BJ (cell line): ENCODE measurements around the gene GRB14. TPM values are rescaled to one million over a fixed set of nuclear protein-coding genes. Genes with fewer than 3 reads are reported as not detected.

Source experiments
- CTCF ChIA-PET: fragments of 350-600 bp; formaldehyde crosslinking; extraction: SDS; loops from one replicate; lab custom pipeline; 2021; ENCODE audit warnings: antibody characterized with exemption, inconsistent platforms; lab: Yijun Ruan, JAX
- POLR2A ChIA-PET: fragments of 300-600 bp; sonication (Branson Sonifier 250); formaldehyde crosslinking; extraction: SDS; loops from one replicate; lab custom pipeline; 2021; ENCODE audit warnings: antibody characterized with exemption; lab: Charles Lee
- DNase-seq: peaks from one replicate; pipeline ENCODE4 v3.0.0-alpha.2; 2011; ENCODE audit warnings: low read depth
- H3K27me3 ChIP-seq: 2 replicates; pipeline ENCODE4 v1.6.0; 2011; ENCODE audit warnings: low read length; ENCODE audit not compliant: control insufficient read depth, insufficient read depth
- H3K36me3 ChIP-seq: 2 replicates; pipeline ENCODE4 v1.5.1; 2011; ENCODE audit warnings: low read length; ENCODE audit not compliant: control insufficient read depth, insufficient read depth
- H3K4me3 ChIP-seq: 2 replicates; pipeline ENCODE4 v1.5.1; 2011; ENCODE audit warnings: low read depth, mild to moderate bottlenecking, control low read depth, low read length
- CTCF ChIP-seq: IDR thresholded peaks from 2 replicates; pipeline ENCODE4 v1.5.1; 2011; ENCODE audit warnings: low read depth, mild to moderate bottlenecking, control low read depth, inconsistent platforms, low read length, moderate library complexity; ENCODE audit not compliant: insufficient read depth
- polyA plus RNA-seq: library from polyadenylated mRNA; depleted of rRNA; stranded (reverse); fragments of >200 nt; gene quantifications from 2 replicates; pipeline ENCODE4 v1.2.3, GENCODE V29; 2011

GRB14 gene
- polyA plus RNA-seq, 1 experiment, result 0.29 TPM

DNA sequence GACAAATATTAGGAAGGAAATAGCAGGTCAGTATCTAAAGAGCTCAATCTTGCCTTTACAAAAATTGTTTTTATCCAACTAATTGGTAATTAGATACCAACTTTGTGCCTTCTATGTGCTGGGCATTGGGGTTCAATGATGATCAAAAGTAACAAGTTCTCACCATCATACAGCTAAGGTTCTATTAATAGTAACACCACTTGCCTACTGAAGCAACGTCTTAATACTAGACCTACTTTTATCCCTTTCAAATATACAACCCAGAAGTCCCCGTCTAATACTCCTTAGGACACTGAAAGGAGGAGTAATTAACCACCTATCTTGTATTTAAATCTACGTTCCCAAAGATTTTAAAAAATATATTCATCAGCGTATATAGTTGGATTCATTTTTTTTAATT is 59.3 kb downstream of the GRB14 start:
- no peak for DNase-seq
- Histone ChIP-seq H3K4me3 (no peak overlapping the region), H3K36me3 (no peaks in the 10 kb centered on the region), H3K27me3 (no peaks in the 10 kb centered on the region)
- ChIA-PET CTCF (interaction anchor here (0.9 to 3.1 kb wide), 6 partner anchors 10 to 154 kb away, joined by 4 to 23 read pairs (median 8); no protein-coding TSS in a partner anchor), POLR2A (no interaction called here)
- no peak for TF ChIP-seq CTCF

GRCh38 chr2:164561416-164561815 is 59.9 kb downstream of the GRB14 start:
- no peak for TF ChIP-seq CTCF
- CTCF ChIA-PET, result interaction anchor here (0.5 to 3.1 kb wide), 9 partner anchors 11 to 155 kb away, joined by 3 to 23 read pairs (median 7); no protein-coding TSS in a partner anchor
- Histone ChIP-seq H3K36me3 (no peaks in the 10 kb centered on the region), H3K4me3 (no peak overlapping the region), H3K27me3 (no peaks in the 10 kb centered on the region)
- POLR2A ChIA-PET, result no interaction called here
- no peak for DNase-seq

- H3K27me3 ChIP-seq, result no peaks in the 10 kb centered on the region
- CTCF ChIA-PET, result interaction anchor here (1.0 to 3.1 kb wide), 19 partner anchors 8 to 643 kb away, joined by 3 to 23 read pairs (median 5); partner anchors contain the start of gene SCN3A
- DNase-seq, result no peak
- H3K4me3 ChIP-seq, result no peak overlapping the region
- POLR2A ChIA-PET, result no interaction called here
- TF ChIP-seq CTCF, result no peak
- no peaks in the 10 kb centered on the region for H3K36me3 ChIP-seq
Measured at GRCh38 chr2:164560902-164561301, 60.4 kb downstream of the GRB14 start.

DNA sequence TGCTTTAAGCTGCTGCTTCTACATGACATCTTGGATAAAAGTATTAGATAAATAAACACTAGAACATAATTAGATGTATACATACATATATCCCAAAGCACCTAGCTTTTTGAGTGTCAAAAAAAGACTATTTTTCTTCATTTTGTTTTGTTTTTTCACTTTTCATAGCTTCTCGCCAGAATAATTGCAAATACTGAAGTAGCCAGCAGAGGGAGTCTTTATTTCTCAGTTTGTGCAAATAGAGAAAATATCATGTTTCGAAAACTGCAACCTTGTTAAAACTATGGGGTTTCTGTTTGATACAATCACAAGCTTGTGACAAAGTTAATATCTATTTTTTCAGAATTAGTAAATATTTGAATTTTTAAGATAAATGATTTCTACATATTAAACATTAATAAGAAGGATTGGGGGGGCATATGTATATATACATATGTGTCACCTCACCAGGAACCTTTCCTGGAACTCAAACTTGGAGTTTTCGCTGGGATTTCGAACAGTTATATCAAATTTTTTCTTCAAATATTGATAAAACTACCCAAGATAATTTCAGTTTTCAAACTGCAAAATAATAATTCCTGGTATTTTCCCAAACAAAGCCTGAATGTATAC is 61.0 kb downstream of the GRB14 start:
- ChIA-PET CTCF (interaction anchor here (0.8 to 3.1 kb wide), 26 partner anchors 9 to 643 kb away, joined by 3 to 23 read pairs (median 4); partner anchors contain the start of gene SCN3A), POLR2A (no interaction called here)
- no peaks in the 10 kb centered on the region for H3K36me3 ChIP-seq
- H3K4me3 ChIP-seq, result no peak overlapping the region
- DNase-seq, result no peak
- peak; percentile 68 for TF ChIP-seq CTCF
- no peaks in the 10 kb centered on the region for H3K27me3 ChIP-seq

DNA sequence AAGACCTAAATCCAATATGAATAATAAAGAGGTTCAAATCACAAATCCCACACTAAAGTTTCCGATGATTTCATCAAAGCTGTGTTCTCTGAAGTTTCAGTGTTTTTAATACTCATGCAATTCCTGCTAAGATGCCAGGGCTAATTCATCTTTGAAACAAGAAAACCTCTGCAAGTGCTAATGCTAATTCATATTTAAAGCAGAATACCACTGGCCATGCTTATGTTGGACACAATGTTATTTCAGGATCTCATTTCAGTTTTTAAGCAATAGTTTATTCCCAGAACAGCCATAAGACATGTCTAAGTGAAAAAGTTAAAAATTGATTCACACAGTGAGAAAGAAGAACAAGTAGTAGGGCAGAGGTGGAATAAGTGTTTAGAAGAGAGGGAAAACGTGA is 62.8 kb downstream of the GRB14 start:
- CTCF ChIA-PET, result interaction anchor here (1.4 to 1.8 kb wide), 2 partner anchors 39 to 42 kb away, joined by 3 to 6 read pairs; no protein-coding TSS in a partner anchor
- H3K4me3 ChIP-seq, result no peak overlapping the region
- no peak for TF ChIP-seq CTCF
- DNase-seq, result no peak
- POLR2A ChIA-PET, result no interaction called here
- no peaks in the 10 kb centered on the region for H3K36me3 ChIP-seq
- no peaks in the 10 kb centered on the region for H3K27me3 ChIP-seq
